HG03432 (cell line): Measurements from ENCODE around the gene POLR1D.

Experiments
- ATAC-seq: cut with Tn5 transposase; IDR thresholded peaks from one replicate; pipeline ENCODE4 v1.9.1; 2021; ENCODE audit warnings: mild to moderate bottlenecking, moderate library complexity; ENCODE audit not compliant: unreplicated experiment

The POLR1D gene

GRCh38 chr13:27637289-27637626, 15.6 kb downstream of the POLR1D start:
- no peak for ATAC-seq

GRCh38 chr13:27638001-27638400, 16.3 kb downstream of the POLR1D start:
- no peak for ATAC-seq

GRCh38 chr13:27638521-27638920, 16.8 kb downstream of the POLR1D start:
- ATAC-seq, result no peak

- ATAC-seq, result no peak
These were observed 17.5 kb downstream of the POLR1D start for GRCh38 chr13:27639186-27639585.

- ATAC-seq, result no peak
These were observed 20.2 kb downstream of the POLR1D start for GRCh38 chr13:27641711-27642502.

- no peak for ATAC-seq
These were observed 21.8 kb downstream of the POLR1D start for GRCh38 chr13:27643334-27644132.

- ATAC-seq, result no peak
These were observed 22.6 kb downstream of the POLR1D start for GRCh38 chr13:27644302-27644701.

GRCh38 chr13:27650312-27650711, 28.6 kb downstream of the POLR1D start:
- ATAC-seq, result no peak

GRCh38 chr13:27654059-27654458, 32.4 kb downstream of the POLR1D start:
- no peak for ATAC-seq

- no peak for ATAC-seq
These were observed 33.1 kb downstream of the POLR1D start for GRCh38 chr13:27654816-27655215.

GRCh38 chr13:27657724-27658123, 36.0 kb downstream of the POLR1D start:
- ATAC-seq, result no peak

- no peak for ATAC-seq
These were observed 36.9 kb downstream of the POLR1D start for GRCh38 chr13:27658546-27658945.

GRCh38 chr13:27659145-27659865, 37.6 kb downstream of the POLR1D start:
- no peak for ATAC-seq

- no peak for ATAC-seq
These were observed 38.8 kb downstream of the POLR1D start for GRCh38 chr13:27660511-27660910.

- ATAC-seq, result no peak
These were observed 39.3 kb downstream of the POLR1D start for GRCh38 chr13:27661017-27661416.

GRCh38 chr13:27662738-27663470, 41.2 kb downstream of the POLR1D start:
- ATAC-seq, result no peak

- ATAC-seq, result no peak
These were observed 42.3 kb downstream of the POLR1D start for GRCh38 chr13:27663947-27664346.

- ATAC-seq, result no peak
These were observed 43.6 kb downstream of the POLR1D start for GRCh38 chr13:27665333-27665732.

- ATAC-seq, result no peak
These were observed 44.1 kb downstream of the POLR1D start for GRCh38 chr13:27665761-27666160.

GRCh38 chr13:27666951-27667350, 45.3 kb downstream of the POLR1D start:
- ATAC-seq, result no peak

- no peak for ATAC-seq
These were observed 46.3 kb downstream of the POLR1D start for GRCh38 chr13:27667946-27668345.
